GM18507 (cell line): Measurements from ENCODE around the gene CYSRT1.
A peak's percentile ranks its signal among the peaks of the same experiment; 100 is the strongest.
"Not testable (repeated sequence)": the region's sequence is repeated elsewhere in the genome, so short reads cannot be mapped to it uniquely, and the experiment has no call there.

Experiments used
- DNase-seq: peaks from one replicate; pipeline ENCODE4 v3.0.0; 2011; ENCODE audit warnings: low read depth; ENCODE audit not compliant: insufficient read length; ENCODE audit errors: extremely low spot score
- FAIRE-seq: peaks from 2 replicates; lab custom pipeline; 2011; peaks lifted over from hg19 to GRCh38; lab: Jason Lieb, UNC

Gene CYSRT1

GRCh38 chr9:137234055-137234697 lies 9.2 kb downstream of the CYSRT1 start:
- FAIRE-seq (no peak), DNase-seq (no peak)

GRCh38 chr9:137234758-137235423 lies 9.9 kb downstream of the CYSRT1 start:
- FAIRE-seq (no peak), DNase-seq (no peak)

DNA sequence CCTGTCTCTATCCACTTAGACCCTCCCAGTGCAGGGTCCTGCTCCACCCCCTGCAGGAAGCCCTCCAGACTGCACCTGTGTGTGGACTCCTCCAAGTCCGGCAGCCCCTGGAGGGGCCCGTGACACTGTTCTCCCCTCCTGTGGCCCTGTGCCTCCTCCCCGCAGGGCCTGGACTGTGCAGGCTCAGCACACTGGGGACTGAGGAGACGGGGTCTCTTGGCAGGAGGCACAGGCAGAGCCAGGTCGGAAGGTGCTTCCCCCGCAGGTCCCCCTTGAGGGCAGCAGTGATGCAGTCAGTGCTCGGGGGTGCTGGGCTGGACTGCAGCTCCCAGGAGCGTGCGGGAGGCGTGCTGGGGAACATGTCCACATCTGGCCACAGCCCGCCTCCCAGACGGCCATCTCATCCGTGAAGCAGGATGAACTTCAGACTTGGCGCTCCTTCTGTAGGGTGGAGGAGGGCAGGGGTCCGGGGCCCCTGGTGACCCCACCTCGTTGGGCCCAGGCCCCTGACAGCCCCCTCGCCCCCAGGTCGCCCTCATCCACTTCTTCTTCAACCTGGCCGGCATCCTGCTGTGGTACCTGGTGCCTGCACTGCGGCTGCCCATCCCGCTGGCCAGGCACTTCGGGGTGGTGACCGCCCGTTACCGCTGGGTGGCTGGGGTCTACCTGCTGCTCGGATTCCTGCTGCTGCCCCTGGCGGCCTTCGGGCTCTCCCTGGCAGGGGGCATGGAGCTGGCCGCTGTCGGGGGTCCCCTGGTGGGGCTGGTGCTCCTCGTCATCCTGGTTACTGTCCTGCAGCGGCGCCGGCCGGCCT lies 10.7 kb downstream of the CYSRT1 start:
- no peak for DNase-seq
- no peak for FAIRE-seq

- FAIRE-seq (peak; percentile 93), DNase-seq (peak; percentile 92)
These were observed 11.4 kb downstream of the CYSRT1 start for GRCh38 chr9:137236238-137236935.

DNA sequence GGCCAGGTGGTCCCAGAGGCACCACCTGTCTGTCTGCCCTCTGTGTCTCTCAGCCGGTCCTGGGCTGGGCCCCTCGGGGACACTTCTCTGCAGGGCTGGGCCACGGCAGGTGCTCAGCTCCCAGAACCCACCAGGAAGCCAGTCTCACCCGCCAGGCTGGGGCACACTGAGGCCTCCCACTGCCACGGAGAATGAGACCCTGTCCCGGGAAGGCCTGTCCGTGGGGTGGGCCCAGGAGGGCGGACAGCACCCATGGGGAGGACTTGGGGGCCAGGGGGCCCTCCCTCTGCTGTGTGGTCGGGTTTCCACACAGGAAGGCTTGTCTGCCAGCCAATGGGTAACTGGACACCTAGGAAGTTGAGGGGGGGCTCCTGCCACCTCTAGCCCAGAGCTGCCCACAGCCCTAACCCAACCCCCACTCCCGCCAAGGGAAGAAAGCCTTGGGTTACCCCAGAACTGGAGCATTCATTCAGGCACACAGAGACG lies 12.0 kb downstream of the CYSRT1 start:
- no peak for FAIRE-seq
- no peak for DNase-seq

GRCh38 chr9:137237759-137238726 lies 13.1 kb downstream of the CYSRT1 start:
- FAIRE-seq = no peak
- no peak for DNase-seq

DNA sequence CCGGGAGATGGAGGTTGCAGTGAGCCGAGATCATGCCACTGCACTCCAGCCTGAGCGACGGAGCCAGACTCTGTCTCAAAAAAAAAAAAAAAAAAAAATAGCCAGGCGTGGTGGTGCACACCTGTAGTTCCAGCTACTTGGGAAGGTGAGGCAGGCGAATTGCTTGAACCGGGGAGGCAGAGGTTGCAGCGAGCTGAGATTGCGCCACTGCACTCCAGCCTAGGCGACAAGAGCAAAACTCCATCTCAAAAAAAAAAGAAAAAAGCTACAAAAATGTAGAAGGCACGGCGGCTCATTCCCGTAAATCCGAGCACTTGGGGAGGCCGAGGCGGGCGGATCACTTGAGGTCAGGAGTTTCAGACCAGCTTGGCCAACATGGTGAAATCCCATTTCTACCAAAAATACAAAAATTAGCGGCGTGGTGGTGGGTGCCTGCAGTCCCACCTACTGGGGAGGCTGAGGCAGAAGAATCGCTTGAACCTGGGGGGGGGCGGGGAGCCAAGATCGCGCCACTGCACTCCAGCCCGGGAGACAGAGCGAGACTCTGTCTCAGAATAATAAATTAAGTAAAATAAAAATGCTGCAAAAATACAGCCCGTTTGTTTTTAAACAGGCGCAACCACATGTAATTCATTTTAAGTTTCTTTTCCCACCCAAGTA lies 14.7 kb downstream of the CYSRT1 start:
- DNase-seq, FAIRE-seq: not testable (repeated sequence)

DNA sequence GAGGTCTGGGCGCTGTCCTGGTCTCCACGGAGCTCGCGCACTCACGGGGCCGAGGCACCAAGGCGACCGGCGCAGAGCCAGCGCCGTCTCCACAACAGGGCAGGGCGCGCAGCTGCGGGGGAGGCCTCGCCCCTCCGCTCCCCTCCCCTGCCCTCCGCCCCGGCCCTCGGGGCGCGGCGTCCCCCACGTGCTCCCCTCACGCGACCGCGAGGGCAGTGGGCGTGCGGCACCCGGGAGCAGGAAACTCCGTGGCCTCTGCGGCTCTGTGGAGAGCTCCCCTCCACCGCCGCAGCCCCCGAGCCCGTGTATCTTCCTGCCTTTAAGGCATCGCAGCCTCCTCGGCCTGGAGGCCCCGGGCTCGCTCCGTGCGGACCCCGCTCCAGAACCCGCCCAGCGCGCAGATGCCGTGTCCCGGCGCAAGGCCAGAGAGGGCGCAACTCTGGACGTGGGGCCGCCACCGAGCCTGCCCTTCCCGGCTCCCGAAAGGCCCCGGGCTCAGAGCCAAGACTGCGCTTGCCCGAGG lies 15.4 kb downstream of the CYSRT1 start:
- no peak for FAIRE-seq
- no peak for DNase-seq

DNA sequence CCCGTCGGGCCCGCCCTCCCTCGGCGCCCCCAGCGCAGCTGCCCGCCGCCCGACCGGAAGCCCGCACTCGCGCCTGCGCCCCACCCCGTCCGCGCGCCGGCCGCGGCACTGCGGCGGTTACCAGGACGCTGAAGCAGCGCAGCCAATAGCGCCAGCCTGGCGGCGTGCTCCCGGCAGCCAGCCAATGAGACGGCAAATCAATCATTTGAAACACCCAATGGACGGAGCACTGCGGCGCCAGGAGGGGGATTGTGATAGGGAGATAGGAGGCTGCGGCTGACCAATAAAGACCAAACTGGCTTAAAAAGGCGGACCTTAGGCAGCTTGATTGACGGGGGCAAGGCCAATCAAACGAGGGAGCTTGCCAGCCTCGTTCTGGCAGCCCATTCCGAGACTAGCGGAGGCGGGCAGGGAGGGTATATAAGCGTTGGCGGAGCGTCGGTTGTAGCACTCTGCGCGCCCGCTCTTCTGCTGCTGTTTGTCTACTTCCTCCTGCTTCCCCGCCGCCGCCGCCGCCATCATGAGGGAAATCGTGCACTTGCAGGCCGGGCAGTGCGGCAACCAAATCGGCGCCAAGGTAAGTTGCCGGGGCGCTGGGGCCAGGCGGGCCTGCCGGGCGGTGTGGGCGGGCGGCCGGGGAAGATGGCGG lies 16.0 kb downstream of the CYSRT1 start, which contains the start of gene TUBB4B:
TSS of gene TUBB4B (plus strand) at position 447 of the 649 bp plus-strand sequence. CDS start at position 521, 74 bp downstream.
- peak; percentile 100 for FAIRE-seq
- peak; percentile 97 for DNase-seq

DNA sequence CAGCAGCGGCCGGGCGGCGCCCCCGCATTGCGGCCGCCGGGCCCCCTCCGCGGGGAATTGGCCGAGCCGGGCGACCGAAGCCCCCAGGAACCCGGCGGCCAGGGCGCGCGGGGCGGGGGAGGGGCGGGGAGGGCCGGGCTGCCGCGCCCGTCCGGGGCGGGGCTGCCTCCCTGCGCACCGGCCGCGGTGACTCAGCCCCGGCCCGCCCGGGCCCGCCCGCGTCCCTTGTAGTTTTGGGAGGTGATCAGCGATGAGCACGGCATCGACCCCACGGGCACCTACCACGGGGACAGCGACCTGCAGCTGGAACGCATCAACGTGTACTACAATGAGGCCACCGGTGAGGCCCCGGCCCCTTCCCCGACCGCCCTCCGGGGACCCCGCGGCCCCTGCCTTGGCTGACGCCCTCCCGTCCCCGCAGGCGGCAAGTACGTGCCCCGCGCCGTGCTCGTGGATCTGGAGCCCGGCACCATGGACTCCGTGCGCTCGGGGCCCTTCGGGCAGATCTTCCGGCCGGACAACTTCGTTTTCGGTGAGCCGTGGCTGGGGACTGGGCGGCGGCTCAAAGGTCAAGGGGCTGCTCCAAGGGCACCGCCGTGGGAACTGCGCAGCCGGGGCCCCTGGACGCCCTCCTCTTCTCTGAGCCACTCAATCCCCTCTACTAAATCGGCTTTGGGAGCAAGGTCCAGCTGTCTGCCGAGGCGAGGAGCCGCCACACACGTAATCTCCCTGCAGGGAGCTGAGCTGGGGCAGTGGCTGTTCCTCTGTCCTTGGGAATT lies 16.7 kb downstream of the CYSRT1 start:
- FAIRE-seq (no peak), DNase-seq (no peak)

DNA sequence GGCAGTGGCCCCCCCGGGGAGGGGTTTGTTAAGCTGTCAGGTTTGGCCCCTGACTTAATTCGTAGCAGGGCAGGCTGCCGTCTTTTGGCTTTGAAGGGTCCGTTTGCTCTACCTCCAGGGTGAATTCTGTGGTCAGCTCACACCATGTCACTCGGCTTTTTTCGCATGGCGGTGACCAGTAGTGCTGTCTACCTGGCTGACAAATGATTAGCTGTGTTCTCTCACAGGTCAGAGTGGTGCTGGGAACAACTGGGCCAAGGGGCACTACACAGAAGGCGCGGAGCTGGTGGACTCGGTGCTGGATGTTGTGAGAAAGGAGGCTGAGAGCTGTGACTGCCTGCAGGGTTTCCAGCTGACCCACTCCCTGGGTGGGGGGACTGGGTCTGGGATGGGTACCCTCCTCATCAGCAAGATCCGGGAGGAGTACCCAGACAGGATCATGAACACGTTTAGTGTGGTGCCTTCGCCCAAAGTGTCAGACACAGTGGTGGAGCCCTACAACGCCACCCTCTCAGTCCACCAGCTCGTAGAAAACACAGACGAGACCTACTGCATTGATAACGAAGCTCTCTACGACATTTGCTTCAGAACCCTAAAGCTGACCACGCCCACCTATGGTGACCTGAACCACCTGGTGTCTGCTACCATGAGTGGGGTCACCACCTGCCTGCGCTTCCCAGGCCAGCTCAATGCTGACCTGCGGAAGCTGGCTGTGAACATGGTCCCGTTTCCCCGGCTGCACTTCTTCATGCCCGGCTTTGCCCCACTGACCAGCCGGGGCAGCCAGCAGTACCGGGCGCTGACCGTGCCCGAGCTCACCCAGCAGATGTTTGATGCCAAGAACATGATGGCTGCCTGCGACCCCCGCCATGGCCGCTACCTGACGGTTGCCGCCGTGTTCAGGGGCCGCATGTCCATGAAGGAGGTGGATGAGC lies 17.6 kb downstream of the CYSRT1 start:
- DNase-seq (no peak), FAIRE-seq (no peak)

- DNase-seq, FAIRE-seq: not testable (repeated sequence)
These were observed 18.3 kb downstream of the CYSRT1 start for GRCh38 chr9:137243266-137243625.

DNA sequence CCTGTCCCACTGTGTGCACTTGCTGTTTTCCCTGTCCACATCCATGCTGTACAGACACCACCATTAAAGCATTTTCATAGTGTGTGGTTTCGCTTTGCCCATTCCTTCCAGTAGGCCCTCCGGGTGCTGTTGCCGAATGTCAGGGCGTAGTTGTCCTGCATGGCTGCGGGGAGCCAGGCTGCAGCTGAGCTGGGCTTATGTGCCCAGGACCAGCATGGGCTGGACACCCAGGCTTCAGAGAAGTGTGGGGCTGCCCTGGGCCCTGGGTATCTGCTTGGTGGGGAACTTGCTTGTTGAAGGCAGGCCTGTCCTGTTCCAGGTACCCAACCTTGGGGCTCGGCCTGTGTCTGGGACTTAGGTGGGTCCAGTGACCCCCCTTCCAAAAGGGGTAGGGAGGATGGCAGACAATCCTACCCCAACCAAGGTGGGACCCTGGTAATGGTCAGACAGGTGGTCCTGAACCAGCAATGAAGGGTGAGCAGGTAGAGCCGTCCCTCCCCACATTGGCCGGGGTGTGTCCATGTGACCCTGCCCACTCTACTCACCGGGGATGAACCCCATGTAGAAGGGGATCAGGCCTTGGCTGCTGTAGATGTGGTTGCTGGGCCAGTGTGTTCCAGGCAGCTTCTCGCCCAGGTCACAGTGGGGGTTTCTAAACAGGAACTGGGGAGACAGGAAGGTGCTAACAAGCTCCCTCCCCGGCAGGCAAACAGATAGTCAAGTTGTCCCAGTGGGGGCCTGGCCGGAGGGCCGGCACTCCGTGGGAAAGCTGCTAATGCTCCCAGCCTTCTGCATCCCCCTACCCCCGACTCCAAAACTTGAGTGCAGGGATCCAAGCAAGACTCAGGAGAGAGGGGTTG lies 18.9 kb downstream of the CYSRT1 start:
- FAIRE-seq (no peak), DNase-seq (no peak)

DNA sequence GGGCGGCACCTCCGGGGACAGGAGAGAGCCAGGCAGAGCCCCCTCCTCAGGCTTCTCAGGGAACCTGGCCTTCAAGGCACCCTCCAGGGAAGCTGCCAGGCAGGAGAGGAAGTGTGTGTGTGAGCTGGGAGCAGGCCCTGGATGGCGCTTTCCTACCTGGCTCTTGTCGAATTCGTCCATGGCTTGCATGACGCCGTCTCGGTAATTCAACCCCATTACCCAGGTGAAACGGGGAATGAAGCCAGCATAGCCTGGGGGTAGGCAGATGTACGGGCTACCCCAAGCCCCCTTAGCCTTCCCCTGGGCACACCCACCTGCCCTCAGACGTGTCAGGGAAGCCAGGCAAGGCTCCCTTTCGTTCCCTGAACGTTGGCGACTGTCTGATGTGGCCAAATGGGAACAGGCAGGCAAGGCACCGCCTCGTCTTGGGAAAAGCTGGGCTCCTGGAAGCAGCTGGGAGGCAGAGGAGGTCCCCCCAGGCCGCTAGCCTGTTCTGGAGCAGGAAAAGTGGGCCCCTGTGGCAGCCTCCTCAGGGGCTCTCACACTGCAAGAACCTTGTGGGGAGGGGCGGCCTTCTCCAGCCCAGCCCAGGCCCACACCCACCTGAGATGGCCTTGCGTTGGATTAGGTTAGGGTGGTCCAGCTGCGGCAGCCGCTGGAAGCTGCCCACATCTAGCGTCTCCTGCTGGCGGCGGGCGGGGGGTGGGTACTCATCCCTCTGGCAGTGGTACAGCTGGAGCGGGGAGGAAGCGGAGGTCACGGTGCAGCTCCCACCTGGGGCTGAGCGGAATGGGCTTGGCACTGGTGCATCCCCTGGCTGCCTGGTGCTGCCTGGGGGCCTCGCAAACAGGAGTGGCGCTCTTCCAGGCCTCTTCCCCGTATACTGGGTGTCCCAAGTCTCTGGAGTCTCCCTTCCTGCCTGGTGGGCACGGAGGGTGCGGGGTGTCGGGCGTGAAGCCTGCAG lies 19.8 kb downstream of the CYSRT1 start:
- DNase-seq (no peak), FAIRE-seq (no peak)
